ENCODE results near the gene DRC1.

- TF ChIP-seq CTCF (IDR thresholded peaks at IDR 0.05) (no peak), POLR2A (IDR thresholded peaks at IDR 0.05) (no peak)
Observed at GRCh38 chr2:26410764-26411243, 9.1 kb downstream of the DRC1 start.
